NOMO-1 (cell line): ENCODE measurements around the gene MAP4K3.
"Not testable (repeated sequence)": the region's sequence is repeated elsewhere in the genome, so short reads cannot be mapped to it uniquely, and the experiment has no call there.

Experiments used
- DNase-seq, 2 experiments: peaks; one replicate each; lab custom pipeline; 2025; ENCODE audit not compliant: unreplicated experiment in 2 of 2; lab: John Stamatoyannopoulos, UW

Gene MAP4K3

DNA sequence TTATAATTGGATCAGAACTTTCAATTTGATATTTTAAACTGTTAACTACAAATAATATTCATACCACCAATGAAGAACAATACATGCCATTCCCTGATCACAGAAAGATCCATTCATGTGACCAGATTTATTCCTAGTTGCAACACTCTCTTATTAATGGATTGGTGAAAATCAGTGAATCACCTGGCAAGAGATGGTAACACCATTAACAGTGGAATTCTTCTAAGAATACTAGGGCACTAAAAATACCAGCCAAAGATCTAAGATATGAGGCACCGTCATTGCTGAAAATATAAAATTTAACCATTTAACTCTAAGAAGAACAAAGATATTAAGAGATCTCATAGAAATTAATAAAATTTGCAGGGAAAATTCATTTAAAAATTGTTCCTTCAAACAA lies 58.1 kb downstream of the MAP4K3 start:
- DNase-seq, result no peak

DNA sequence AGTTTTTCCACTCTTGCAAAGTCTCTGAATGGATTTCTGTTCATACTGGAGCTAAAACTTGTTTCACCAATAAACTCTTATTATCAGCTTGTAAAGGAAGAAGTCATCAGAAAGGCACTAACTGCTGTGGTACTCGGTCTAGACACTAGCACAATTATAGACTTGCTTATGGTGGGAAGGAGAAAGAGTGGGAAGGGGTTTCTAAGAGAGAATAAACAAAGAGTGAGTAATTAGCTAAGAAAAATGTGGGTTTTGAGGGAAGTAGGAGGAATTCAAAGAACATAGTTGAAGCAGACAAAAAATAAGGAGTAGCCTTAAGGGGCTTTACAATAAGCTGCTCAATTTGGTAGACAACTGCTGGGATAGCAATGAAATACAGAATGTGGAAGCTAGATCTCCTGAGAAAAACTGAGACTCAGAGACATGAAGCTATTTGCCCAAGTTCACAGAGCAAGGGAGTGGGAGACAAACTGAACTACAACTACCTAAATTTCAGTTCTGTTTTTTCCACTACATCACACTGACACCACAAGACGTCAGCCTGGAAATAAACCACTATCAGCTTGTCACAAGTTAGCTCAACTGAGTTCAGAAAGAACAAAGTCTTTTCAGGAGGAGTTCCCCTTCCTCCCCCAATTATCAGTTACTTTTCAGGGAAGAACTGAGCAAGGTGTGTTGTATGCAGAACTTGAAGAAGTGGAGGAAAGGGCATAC lies 59.7 kb downstream of the MAP4K3 start:
- DNase-seq, result peak; percentile 40 to 68

- peak in 1 of 2 experiments; percentile 17 for DNase-seq
These were observed 61.2 kb downstream of the MAP4K3 start for GRCh38 chr2:39375917-39376316.

GRCh38 chr2:39373181-39373802 lies 63.8 kb downstream of the MAP4K3 start:
- DNase-seq, result no peak

DNA sequence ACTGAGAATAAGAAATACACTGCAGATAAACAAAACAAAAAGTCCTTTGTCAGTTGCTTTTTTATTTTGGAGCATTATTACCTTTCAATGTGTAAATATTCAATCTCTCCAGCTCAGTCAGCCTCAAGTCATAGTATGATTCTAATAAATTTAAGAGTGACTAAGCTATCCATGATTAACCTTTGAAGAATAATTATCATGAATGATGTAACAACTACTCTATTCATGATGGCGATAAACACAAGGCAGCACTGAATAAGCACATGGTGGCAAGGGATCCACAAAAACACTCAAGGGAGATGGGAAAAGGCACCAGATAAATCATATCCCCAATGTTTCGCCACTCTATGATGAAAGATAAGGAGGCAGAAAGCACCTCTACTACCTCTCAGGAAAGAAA lies 67.0 kb downstream of the MAP4K3 start:
- DNase-seq, result no peak

DNA sequence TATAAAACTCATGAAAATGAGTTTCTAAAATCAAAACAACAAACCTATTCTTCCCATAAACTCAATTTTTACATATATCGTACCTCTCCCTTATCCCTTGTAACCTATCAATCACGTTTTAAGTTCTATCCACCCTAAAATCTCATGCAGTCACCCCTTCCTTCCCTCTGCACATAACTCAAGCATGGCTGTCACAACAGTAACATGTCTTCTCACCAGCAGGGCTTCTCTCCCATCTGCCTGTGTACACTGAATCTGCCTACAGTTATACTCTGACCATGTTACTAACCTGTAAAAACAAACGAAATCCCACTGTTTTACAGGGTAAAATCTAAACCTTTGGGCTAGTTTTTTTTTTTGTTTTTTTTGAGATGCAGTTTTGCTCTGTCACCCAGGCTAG lies 68.2 kb downstream of the MAP4K3 start:
- no peak for DNase-seq

DNA sequence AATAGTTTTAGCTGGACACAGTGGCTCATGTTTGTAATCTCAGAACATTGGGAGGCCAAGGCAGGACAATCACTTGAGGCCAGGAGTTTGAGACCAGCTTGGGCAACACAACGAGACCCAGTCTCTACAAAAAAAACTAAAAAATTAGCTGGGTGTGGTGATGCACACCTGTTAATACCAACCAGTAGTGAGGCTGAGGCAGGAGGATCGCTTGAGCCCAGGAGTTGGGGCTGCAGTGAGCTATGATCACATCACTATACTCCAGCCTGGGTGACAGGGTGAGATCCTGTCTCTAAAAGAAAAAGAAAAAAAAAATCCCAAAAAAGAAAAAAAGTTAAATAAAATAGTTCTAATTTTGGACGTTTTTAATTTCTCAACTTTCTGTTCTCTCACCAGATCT lies 68.7 kb downstream of the MAP4K3 start:
- DNase-seq, result no peak

DNA sequence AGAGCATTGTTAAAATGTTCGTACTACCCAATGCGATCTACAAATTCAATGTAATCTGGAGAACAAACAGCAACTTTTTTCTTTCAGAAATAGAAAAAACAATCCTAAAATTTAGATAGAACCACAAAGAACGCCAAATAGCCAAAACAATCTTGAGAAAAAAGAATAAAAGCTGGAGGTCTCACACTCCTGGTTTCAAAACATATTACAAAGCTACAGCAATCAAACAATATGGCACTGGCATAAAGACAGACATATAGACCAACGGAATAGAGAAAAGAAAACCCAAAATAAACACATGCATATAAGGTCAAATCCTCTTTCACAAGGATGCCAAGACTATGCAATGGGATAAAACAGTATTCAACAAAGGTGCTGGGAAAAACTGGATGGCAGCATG lies 74.5 kb downstream of the MAP4K3 start:
- no peak for DNase-seq

DNA sequence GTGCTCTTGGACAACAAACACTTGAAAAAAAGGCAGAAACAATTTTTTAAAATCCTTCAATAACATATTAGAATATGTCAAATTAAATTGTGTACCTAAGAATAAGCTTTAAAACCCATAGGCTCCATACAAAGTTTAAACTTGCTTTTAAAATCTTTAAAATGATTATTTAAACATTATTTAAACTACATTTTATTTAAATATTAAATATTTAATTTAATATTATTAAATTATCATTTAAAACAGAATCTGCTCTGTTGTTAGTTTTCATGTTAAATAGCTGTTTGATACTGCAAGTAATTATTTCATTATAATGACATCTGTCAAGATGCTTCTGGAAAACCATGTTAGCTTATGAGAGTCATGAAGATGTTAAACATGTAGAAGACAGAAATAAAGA lies 75.6 kb downstream of the MAP4K3 start:
- DNase-seq, result no peak

- not testable (repeated sequence) for DNase-seq
These were observed 76.7 kb downstream of the MAP4K3 start for GRCh38 chr2:39360342-39360741.

- no peak for DNase-seq
These were observed 77.5 kb downstream of the MAP4K3 start for GRCh38 chr2:39359453-39360038.

GRCh38 chr2:39356922-39357639 lies 80.0 kb downstream of the MAP4K3 start:
- no peak for DNase-seq

- no peak for DNase-seq
These were observed 86.4 kb downstream of the MAP4K3 start for GRCh38 chr2:39350658-39351057.

DNA sequence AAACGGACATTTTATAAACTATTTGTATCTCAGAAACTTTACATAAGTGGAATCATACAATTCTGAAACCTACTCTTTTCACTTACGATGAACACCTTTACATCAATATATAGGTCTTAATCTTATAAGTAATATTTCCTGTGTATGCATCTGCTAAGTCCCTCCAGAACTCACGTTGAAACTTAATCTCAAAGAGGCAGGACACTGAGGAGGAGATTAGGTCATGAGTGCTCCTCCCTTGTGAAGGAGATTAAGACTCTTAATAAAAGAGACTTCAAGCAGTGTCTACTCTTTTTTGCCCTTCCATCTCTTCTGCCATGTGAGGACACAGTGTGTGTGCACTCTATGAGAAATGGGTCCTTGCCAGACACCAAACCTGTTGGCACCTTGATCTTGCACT lies 98.6 kb downstream of the MAP4K3 start:
- DNase-seq, result no peak

- DNase-seq, result no peak
These were observed 101.2 kb downstream of the MAP4K3 start for GRCh38 chr2:39335930-39336329.

GRCh38 chr2:39334978-39335377 lies 102.1 kb downstream of the MAP4K3 start:
- DNase-seq, result no peak

- no peak for DNase-seq
These were observed 102.6 kb downstream of the MAP4K3 start for GRCh38 chr2:39334529-39334928.

GRCh38 chr2:39326644-39327043 lies 110.4 kb downstream of the MAP4K3 start:
- DNase-seq, result no peak

DNA sequence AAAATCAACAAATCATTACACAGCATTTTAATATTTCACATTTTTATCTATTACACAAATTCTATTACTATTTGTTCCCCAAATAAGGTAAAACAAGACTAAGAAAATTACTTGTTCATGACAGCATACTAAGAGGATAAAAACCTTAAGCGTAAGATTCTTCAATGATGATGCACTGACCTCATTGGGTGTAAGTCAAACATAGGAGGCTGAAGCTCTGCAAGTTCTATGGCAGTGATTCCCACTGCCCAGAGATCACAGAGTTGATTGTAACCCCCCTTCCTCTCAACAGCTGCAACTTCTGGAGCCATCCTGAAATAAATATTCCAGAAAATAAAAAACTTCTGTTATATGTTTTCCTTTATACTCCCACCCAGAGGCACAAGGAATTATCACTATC lies 111.1 kb downstream of the MAP4K3 start:
- DNase-seq, result no peak

DNA sequence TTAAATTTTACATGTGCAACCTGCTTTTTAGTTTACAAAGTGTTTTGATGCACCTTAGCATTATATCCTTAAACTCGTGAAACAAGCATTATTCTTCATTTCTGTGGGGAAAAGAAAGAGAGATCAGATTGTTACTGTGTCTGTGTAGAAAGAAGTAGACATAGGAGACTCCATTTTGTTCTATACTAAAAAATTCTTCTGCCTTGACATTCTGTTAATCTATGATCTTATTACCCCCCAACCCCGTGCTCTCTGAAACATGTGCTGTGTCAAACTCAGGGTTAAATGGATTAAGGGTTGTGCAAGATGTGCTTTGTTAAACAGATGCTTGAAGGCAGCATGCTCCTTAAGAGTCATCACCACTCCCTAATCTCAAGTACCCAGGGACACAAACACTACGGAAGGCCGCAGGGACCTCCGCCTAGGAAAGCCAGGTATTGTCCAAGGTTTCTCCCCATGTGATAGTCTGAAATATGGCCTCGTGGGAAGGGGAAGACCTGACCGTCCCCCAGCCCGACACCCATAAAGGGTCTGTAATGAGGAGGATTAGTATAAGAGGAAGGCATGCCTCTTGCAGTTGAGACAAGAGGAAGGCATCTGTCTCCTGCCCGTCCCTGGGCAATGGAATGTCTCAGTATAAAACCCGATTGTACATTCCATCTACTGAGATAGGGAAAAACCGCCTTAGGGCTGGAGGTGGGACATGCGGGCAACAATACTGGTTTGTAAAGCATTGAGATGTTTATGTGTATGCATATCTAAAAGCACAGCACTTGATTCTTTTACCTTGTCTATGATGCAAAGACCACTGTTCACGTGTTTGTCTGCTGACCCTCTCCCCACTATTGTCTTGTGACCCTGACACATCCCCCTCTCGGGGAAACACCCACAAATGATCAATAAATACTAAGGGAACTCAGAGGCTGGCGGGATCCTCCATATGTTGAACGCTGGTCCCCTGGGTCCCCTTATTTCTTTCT lies 115.7 kb downstream of the MAP4K3 start:
- not testable (repeated sequence) for DNase-seq
